ENCODE measurements around the gene SPPL2B. TPM values are rescaled to one million over a fixed set of nuclear protein-coding genes. Genes with fewer than 3 reads are reported as not detected.
"Not testable (repeated sequence)": the region's sequence is repeated elsewhere in the genome, so short reads cannot be mapped to it uniquely, and the experiment has no call there.

SPPL2B gene
- total RNA-seq, 1 experiment from 2014 or later: 36.5 TPM

DNA sequence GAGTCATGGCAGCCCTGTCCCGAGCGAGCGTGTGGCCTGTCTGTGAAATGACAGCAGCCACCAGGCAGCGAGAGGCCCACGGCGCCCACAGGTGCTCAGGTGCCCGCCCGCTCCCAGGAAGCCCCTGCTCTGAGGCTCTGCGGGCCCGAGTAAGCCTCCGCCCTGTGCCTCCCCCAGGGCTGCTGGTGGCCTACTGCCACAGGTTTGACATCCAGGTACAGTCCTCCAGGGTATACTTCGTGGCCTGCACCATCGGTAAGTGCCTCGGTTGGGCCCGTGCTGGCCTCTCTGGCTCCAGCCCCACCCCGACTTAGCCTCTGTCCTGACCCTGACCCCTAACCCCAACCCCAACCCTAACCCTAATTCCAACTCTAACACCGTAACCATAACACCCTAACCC lies 16.6 kb downstream of the SPPL2B start:
- in situ Hi-C loops (cut with HindIII; ENCODE audit: low sequenced_read_pairs): no loop called here
- no peak for DNase-seq (ENCODE audit: low spot score)

DNA sequence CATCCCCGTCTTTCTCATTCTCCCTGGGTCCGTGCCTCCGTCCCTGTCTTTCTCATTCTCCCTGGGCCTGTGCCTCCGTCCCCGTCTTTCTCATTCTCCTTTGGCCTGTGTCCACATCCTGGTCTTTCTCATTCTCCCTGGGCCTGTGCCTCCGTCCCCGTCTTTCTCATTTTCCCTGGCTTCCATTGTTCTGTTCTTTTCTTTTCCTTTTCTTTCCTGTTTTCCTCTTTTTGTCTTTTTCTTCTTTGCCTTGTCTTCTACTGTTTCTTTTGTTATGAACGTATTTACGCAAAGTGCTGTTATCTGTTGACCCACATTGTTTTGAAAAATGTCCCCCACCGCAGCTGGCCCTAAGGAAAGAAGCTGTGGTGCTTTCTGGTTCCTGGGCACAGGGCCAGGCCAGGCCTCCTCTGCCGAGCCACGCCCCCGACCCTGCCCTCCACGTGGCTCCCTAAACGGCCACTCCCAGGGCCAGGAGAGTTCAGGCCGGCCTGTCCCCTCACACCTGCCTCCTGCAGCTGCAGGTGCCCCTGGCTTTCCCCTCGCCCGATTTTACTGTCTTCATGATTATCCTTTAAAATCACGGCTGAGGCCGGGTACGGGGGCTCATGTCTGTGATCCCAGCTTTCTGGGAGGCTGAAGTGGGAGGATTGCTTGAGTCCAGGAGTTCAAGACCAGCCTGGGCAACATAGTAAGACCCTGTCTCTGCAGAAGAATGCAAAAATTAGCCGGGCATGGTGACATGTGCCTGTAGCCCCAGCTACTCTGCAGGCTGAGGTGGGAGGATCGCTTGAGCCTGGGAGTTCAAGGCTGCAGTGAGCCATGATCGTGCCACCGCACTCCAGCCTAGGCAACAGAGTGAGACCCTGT lies 17.5 kb downstream of the SPPL2B start:
- in situ Hi-C loops (cut with HindIII; ENCODE audit: low sequenced_read_pairs): no loop called here
- DNase-seq (ENCODE audit: low spot score): no peak

DNA sequence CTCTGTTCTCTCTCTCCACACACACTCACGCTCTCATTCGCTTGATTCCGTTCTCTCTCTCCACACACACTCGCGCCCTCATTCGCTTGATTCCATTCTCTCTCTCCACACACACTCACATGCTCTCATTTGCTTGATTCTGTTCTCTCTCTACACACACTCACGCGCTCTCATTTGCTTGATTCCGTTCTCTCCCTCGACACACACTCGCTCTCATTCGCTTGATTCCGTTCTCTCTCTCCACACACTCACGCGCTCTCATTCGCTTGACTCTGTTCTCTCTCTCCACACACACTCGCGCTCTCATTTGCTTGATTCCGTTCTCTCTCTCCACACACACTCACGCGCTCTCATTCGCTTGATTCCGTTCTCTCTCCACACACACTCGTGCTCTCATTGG lies 21.3 kb downstream of the SPPL2B start:
- DNase-seq (ENCODE audit: low spot score); in situ Hi-C loops (cut with HindIII; ENCODE audit: low sequenced_read_pairs): not testable (repeated sequence)

GRCh38 chr19:2350656-2351055 lies 22.2 kb downstream of the SPPL2B start:
- no peak for DNase-seq (ENCODE audit: low spot score)
- in situ Hi-C loops (cut with HindIII; ENCODE audit: low sequenced_read_pairs): no loop called here

DNA sequence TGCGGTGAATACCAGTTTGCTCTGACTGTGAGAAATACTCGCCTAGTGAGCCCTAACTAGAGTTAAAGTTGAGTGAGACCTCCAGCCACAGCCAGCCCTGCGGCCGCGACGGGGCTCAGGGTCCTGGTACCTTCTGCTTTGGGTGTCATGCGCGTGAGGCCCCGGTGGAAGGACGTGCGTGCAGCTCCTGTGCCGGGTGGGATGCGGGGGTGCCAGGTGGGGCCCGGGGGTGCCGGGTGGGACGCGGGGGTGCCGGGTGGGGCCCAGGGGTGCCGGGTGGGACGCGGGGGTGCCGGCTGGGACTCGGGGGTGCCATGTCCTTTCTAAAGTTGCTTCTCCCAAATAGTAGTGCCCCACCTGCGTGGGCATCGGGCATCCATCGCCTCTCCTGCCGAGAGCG lies 23.1 kb downstream of the SPPL2B start:
- in situ Hi-C loops (cut with HindIII; ENCODE audit: low sequenced_read_pairs): no loop called here
- DNase-seq (ENCODE audit: low spot score): no peak

DNA sequence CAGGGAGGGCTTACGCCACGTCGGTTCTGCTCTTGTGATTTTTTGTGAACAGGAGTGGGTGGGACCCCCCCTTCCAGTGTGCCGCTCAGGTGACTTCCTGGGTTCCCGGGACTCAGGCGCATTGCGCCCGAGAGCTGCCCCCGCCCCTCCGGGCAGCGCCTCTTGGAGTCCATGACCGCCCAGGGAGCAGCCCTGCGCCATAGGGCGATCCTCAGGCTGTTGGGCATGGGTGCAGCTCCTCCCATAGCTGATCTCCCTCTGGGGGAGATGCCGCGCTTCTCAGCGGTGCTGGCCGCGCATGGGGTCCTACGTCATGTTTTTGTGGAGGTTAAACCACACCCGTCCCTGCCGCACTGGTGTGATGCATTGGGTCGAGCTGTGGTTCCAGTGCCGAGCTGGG lies 23.6 kb downstream of the SPPL2B start:
- in situ Hi-C loops (cut with HindIII; ENCODE audit: low sequenced_read_pairs): no loop called here
- DNase-seq (ENCODE audit: low spot score): no peak

DNA sequence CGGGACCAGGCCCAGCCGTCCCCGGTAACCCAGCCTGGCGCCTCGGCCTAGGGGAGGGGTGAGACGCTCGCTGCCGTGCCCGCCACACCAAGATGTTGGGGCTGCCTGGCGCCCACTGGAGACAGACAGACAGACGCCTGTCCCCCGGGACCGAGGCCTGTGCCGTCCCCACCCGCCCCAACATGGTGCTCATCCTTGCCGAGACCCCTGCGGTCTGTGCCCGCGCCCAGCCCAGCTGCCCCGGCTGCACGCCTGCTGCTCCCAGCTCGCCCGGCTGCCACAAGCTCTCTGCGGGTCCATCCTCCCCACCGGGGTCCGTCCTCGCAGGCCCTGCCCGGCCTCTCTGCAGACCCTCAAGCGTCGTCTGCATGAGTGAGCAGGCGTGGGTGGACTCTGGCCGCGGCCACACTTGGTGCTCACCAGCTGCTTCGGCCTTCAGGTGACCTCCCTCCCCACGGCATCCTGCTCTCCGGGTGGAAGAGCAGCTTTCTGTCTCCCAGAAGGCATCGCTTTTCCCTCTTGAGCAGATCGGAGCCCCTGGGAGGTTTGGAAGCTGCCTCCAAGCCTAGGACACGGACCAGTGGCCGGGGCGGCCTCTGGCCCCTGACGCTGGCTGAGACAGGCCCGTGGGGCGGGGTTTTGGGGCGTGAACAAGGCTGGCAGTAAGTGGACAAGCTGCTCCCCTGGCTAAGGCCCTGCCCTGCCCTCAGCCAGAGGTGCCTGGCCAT lies 24.8 kb downstream of the SPPL2B start:
- no peak for DNase-seq (ENCODE audit: low spot score)
- in situ Hi-C loops (cut with HindIII; ENCODE audit: low sequenced_read_pairs): no loop called here

DNA sequence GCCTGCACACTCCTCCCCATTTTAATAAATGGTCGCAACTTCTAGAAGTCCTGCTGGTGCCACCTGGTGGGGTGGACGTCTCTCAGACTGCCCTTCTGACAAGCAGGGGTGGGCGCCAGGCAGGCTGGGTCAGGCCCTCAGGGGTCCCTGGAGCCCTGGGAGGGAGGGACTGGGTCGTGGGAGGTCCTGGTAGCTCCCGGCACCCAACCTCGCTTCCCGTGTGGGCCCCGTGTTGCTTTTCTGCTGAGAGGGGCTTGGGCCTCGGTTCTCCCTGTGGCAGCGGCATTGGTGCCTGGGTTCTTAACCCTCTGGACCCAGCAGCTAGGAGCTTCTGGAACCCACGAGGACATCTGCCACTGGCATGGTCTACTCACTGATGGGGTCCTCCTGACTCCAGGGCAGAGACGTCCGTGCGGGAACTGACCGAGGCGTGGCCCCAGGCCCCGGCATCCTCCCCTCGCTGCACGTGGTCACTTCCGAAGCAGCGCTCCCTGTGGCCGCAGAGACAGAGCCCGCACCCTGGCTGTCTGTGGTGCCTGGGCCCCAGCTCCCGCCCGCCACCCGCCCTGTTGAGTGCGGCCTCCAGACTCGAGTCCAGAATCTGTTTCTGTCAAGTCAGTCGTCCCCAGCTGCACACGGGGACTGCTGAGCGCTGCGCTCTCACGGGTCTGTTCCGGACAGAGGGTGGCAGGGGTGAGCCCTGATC lies 25.6 kb downstream of the SPPL2B start:
- no peak for DNase-seq (ENCODE audit: low spot score)
- in situ Hi-C loops (cut with HindIII; ENCODE audit: low sequenced_read_pairs): no loop called here

DNA sequence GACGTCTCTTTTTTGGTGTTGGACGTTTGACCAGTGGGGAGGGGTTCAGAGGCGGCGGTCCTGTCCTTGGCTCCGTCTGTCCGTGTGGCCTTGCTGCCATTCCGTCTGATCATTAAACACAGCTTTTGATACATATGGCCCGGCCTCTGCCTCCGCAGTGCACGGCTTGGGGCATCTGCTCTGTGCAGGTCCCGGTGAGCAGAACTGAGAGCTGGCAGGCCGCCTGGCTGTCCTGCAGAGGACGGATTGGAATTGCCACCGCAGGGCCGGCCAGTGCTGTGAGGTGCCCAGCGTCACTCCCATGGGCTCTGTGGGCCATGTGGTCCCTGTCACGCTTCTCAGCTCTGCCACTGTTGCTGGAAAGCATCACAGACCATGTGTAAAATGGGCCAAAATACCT lies 26.2 kb downstream of the SPPL2B start:
- peak; percentile 64 for DNase-seq (ENCODE audit: low spot score)
- in situ Hi-C loops (cut with HindIII; ENCODE audit: low sequenced_read_pairs): no loop called here

DNA sequence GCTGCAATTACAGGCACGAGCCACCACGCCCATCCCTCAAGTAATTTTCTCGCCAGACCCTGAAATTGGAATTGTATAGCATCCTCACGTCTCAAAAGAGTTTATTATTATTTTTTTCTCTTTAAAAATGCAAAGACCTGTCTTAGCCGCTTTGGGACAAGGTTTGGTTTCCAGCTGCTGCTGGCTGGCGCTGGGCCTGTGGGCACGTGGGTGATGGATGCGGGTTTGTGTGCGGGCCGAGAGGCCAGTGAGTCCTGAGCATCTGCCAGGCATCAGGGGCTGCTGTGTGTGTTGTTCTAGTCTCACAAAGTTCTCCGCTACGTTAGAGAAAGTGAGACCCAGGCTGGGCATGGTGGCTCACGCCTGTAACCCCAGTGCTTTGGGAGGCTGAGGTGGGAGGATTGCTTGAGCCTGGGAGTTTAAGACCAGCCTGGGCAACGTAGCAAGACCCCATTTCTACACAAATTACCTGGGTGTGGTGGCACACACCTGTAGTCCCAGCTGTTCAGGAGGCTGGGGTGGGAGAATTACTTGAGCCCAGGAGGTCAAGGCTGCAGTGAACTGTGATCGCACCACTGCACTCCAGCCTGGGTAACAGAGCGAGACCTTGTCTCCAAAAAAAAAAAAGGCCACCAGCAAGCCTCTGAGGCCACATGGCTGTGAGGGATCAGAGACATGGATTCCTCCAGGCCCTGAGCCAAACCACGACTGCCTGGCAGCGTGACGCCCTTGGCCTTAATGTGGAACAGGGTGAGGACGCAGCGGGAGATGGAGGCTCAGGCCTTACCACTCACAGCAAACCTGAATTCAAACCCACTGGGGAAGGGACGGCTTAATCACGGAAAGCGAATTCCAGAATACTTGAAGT lies 26.9 kb downstream of the SPPL2B start:
- in situ Hi-C loops (cut with HindIII; ENCODE audit: low sequenced_read_pairs): no loop called here
- DNase-seq (ENCODE audit: low spot score): peak; percentile 64

GRCh38 chr19:2356036-2356646 lies 27.7 kb downstream of the SPPL2B start:
- peak; percentile 50 for DNase-seq (ENCODE audit: low spot score)
- in situ Hi-C loops (cut with HindIII; ENCODE audit: low sequenced_read_pairs): no loop called here

DNA sequence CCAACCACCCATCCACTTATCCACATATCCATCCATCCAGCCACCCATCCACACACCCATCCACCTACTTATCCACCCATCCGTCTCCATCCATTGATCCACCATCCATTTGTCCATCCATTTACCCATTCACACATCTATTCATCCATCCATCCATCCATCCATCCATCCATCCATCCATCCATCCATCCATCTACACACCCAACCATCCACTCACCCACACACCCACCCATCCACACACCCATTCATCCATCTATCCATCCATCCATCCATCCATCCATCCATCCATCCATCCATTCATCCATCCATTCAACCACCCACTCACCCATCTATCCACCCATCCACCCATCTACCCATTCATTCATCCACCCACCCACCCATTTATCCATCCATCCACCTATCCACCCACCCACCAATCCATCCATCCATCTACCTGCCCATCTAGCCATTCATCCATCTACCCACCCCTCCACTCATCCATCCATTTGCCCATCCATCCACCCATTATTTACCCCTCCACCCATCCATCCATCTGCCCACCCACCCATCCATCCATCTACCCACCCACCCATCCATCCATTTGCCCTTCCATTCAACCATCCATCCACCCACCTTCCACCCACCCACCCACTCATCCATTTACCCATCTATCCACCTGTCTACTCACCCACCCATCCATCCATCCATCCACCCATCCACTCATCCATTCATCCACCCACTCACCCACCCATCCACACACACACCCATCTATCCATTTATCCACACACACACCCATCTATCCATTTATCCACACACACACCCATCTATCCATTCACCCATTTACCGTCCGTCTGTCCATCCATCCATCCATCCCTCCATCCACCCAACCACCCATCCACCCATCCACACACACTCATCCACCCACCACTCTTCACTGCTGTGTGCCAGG lies 29.1 kb downstream of the SPPL2B start:
- in situ Hi-C loops (cut with HindIII; ENCODE audit: low sequenced_read_pairs): no loop called here
- no peak for DNase-seq (ENCODE audit: low spot score)

DNA sequence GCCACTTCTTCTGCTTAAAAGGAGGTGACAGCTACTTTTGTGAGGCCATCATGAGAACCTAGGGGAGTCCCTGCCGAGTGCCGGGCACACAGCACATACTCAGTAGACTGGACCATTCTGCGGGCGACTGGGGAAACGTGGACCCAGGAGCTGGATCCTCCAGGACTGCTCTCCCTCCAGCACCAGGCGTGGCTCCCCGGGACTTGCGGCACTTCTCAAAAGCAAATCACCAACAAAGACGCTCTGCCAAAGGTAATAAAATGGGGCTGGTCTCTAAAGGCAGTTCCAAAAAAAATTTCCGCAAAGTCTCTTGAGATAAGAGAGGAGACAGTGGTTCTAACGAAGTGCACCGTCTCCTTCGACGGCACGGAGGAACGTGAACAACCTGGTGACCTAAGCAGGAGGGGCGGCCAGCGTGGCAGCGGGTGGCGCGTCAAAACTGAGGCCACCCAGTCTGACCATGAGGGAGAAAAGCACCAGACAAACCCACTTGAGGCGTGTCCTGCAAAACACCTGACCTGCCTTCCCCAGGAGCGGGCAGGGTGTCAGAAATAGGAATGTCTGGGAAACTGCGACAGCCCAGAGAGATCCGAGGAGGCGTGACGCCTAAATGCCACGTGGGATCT lies 30.2 kb downstream of the SPPL2B start:
- in situ Hi-C loops (cut with HindIII; ENCODE audit: low sequenced_read_pairs): no loop called here
- no peak for DNase-seq (ENCODE audit: low spot score)

DNA sequence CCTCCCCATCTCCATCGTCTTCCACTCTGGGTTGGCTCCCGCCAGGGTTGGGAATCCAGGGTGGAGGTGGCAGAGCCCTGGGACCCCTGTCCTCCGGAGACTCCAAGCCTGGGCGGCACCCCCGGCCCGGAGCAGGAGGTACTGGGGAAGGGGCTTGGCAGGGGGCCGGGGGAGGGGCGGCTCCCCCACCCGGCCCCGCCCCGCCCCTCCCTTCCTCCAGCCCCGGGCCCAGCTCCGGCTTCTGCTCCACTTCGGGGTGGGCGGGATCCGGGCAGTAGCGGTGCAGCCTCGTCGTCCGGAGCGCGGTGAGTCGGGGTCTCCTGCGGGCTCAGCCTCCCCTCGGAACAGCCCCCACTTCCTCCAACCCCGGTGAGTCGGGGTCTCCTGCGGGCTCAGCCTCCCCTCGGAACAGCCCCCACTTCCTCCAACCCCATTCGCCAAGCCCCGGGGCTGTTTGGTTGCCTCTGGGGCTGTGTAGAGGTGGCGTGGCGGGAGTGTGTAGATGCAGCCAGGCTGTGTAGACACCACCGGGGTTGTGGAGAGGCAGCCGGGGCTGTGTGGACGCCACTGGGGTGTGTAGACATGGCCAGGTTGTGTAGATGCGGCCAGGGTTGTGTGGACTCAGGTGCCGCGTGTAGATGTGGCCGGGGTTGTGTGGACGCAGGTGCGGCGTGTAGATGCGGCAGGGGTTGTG lies 31.7 kb downstream of the SPPL2B start, which contains the start of gene TMPRSS9:
TMPRSS9 (plus strand) TSS at position 274 of the 694 bp plus-strand sequence. CDS start 29,521 bp downstream, outside the sequence.
- in situ Hi-C loops (cut with HindIII; ENCODE audit: low sequenced_read_pairs): no loop called here
- DNase-seq (ENCODE audit: low spot score): no peak

DNA sequence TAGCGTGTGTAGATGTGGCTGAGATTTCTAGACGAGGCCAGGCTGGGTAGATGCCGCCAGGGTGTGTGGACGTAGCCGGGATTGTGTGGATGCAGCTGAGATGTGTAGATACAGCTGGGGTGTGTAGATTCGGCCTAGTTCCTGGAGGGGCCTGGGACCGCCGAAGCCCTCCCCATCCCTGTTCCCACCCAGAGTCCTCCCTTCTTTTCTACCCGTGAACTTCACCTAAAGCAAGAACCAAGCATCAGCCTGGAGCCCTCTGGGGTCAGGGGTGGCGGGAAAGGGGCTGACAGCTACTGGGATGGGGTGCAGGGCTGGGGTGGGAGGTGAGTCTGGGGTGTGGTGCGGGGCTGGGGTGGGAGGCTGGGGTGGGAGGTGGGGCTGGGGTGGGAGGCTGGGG lies 32.3 kb downstream of the SPPL2B start:
- no peak for DNase-seq (ENCODE audit: low spot score)

DNA sequence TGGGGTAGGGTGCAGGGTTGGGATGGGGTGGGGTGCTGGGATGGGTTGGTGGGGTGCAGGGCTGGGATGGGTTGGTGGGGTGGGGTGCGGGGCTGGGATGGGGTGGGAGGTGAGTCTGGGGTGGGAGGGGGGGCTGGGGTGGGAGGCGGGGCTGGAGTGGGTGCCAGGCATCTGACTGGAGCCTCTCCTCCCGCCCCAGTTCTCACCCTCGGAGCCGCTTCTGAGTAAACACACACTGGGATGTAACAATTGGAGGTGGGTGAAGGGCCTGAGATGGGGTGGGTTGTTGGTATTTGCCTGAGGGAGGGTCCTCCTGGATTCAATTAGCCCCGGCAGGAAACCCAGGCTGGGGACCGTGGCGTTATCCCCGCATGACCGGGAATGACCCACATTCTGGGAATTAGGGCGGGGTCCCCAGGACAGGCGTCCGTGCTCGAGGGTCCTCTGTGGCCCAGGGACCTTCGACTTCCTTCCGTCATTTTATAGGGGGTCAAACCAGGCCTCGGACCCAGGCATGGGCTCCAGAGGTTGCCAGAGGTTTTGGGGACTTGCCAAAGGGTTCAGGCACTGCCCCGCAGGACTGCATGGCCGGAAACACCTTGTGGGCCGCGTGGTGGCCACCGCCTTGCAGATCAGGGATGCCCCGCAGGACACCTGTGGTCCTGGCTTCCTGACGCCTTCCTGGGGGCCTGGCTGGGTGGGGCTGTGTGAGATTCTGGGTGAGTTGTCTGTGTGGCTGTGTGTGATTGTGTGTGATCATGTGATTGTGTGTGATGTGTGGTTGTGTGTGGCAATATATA lies 33.0 kb downstream of the SPPL2B start:
- in situ Hi-C loops (cut with HindIII; ENCODE audit: low sequenced_read_pairs): no loop called here
- no peak for DNase-seq (ENCODE audit: low spot score)

More for the DNA sequence above, 32.3 kb downstream of the SPPL2B start:
- in situ Hi-C loops (cut with HindIII; ENCODE audit: low sequenced_read_pairs): no loop called here
